ENCODE data around the gene NDFIP1.
"Not testable (repeated sequence)": the region's sequence is repeated elsewhere in the genome, so short reads cannot be mapped to it uniquely, and the experiment has no call there.

The NDFIP1 gene

GRCh38 chr5:142153674-142154448 is 45.3 kb downstream of the NDFIP1 start:
- DNase-seq (ENCODE audit: low read depth, low spot score) = no peak

- not testable (repeated sequence) for DNase-seq (ENCODE audit: low read depth, low spot score)
These were observed 45.9 kb downstream of the NDFIP1 start for GRCh38 chr5:142154449-142154841.

GRCh38 chr5:142156839-142157463 is 48.4 kb downstream of the NDFIP1 start:
- DNase-seq (ENCODE audit: low read depth, low spot score) = no peak

- no peak for DNase-seq (ENCODE audit: low read depth, low spot score)
These were observed 50.8 kb downstream of the NDFIP1 start for GRCh38 chr5:142159354-142159753.

- no peak for DNase-seq (ENCODE audit: low read depth, low spot score)
These were observed 55.7 kb downstream of the NDFIP1 start for GRCh38 chr5:142164315-142164714.

- no peak for DNase-seq (ENCODE audit: low read depth, low spot score)
These were observed 58.2 kb downstream of the NDFIP1 start for GRCh38 chr5:142166754-142167153.

- DNase-seq (ENCODE audit: low read depth, low spot score) = no peak
These were observed 58.9 kb downstream of the NDFIP1 start for GRCh38 chr5:142167458-142167857.

GRCh38 chr5:142168365-142168764 is 59.8 kb downstream of the NDFIP1 start:
- DNase-seq (ENCODE audit: low read depth, low spot score) = no peak

GRCh38 chr5:142170254-142170953 is 61.8 kb downstream of the NDFIP1 start:
- DNase-seq (ENCODE audit: low read depth, low spot score) = no peak

- DNase-seq (ENCODE audit: low read depth, low spot score) = no peak
These were observed 62.7 kb downstream of the NDFIP1 start for GRCh38 chr5:142171270-142171669.

- no peak for DNase-seq (ENCODE audit: low read depth, low spot score)
These were observed 66.5 kb downstream of the NDFIP1 start for GRCh38 chr5:142175039-142175438.

GRCh38 chr5:142175461-142176142 is 67.0 kb downstream of the NDFIP1 start:
- DNase-seq (ENCODE audit: low read depth, low spot score) = no peak

GRCh38 chr5:142176255-142176654 is 67.7 kb downstream of the NDFIP1 start:
- no peak for DNase-seq (ENCODE audit: low read depth, low spot score)

- no peak for DNase-seq (ENCODE audit: low read depth, low spot score)
These were observed 70.1 kb downstream of the NDFIP1 start for GRCh38 chr5:142178651-142179050.

GRCh38 chr5:142179776-142180387 is 71.3 kb downstream of the NDFIP1 start:
- no peak for DNase-seq (ENCODE audit: low read depth, low spot score)

- DNase-seq (ENCODE audit: low read depth, low spot score) = no peak
These were observed 72.5 kb downstream of the NDFIP1 start for GRCh38 chr5:142181096-142181495.

- DNase-seq (ENCODE audit: low read depth, low spot score) = no peak
These were observed 73.1 kb downstream of the NDFIP1 start for GRCh38 chr5:142181547-142182163.

- DNase-seq (ENCODE audit: low read depth, low spot score) = no peak
These were observed 74.3 kb downstream of the NDFIP1 start for GRCh38 chr5:142182840-142183239.

- no peak for DNase-seq (ENCODE audit: low read depth, low spot score)
These were observed 75.0 kb downstream of the NDFIP1 start for GRCh38 chr5:142183561-142183960.

GRCh38 chr5:142184988-142185387 is 76.4 kb downstream of the NDFIP1 start:
- DNase-seq (ENCODE audit: low read depth, low spot score) = no peak

- no peak for DNase-seq (ENCODE audit: low read depth, low spot score)
These were observed 77.9 kb downstream of the NDFIP1 start for GRCh38 chr5:142186514-142186856.
